Loucy (cell line): Measurements from ENCODE around the gene SLX9.
"Not testable (repeated sequence)": the region's sequence is repeated elsewhere in the genome, so short reads cannot be mapped to it uniquely, and the experiment has no call there.

Experiments
- H2AFZ ChIP-seq: fragments of 200-600 bp; sonication (generic); 2 replicates; pipeline ENCODE4 v1.6.0; 2016; ENCODE audit warnings: antibody characterized with exemption, mild to moderate bottlenecking, low read length, moderate library complexity
- H3F3A ChIP-seq: fragments of 200-600 bp; 2 replicates; pipeline ENCODE4 v1.6.0; 2016; ENCODE audit warnings: antibody characterized with exemption, low read depth, mild to moderate bottlenecking
- H3K27me3 ChIP-seq: fragments of 200-600 bp; sonication (generic); 2 replicates; pipeline ENCODE4 v1.6.1; 2014; ENCODE audit warnings: low read length, mild to moderate bottlenecking; ENCODE audit not compliant: insufficient read depth, poor library complexity, severe bottlenecking
- H3K36me3 ChIP-seq: fragments of 200-600 bp; sonication (generic); 2 replicates; pipeline ENCODE4 v1.6.1; 2016; ENCODE audit warnings: low read length; ENCODE audit not compliant: insufficient read depth
- H3K4me1 ChIP-seq: fragments of 200-600 bp; sonication (generic); 2 replicates; pipeline ENCODE4 v1.5.1; 2014; ENCODE audit warnings: low read length, mild to moderate bottlenecking; ENCODE audit not compliant: insufficient read depth, poor library complexity, severe bottlenecking
- H3K4me2 ChIP-seq: fragments of 200-600 bp; sonication (generic); 2 replicates; pipeline ENCODE4 v1.6.0; 2014; ENCODE audit warnings: antibody characterized with exemption, low read length, low read depth, mild to moderate bottlenecking; ENCODE audit not compliant: poor library complexity, severe bottlenecking
- H3K4me3 ChIP-seq: fragments of 200-600 bp; sonication (generic); 2 replicates; pipeline ENCODE4 v1.5.1; 2014; ENCODE audit warnings: low read length, mild to moderate bottlenecking, mixed read lengths; ENCODE audit not compliant: poor library complexity, severe bottlenecking
- H3K79me2 ChIP-seq: fragments of 200-600 bp; sonication (generic); 2 replicates; pipeline ENCODE4 v1.6.1; 2014; ENCODE audit warnings: low read length; ENCODE audit not compliant: insufficient read depth
- H3K9ac ChIP-seq: fragments of 200-600 bp; sonication (generic); 2 replicates; pipeline ENCODE4 v1.6.0; 2014; ENCODE audit warnings: mild to moderate bottlenecking, low read depth, low read length, moderate library complexity; ENCODE audit not compliant: poor library complexity, severe bottlenecking
- H3K9me2 ChIP-seq: fragments of 200-600 bp; sonication (generic); replicated peaks from 2 replicates; pipeline ENCODE4 v1.6.1; 2016; ENCODE audit warnings: low read depth, low read length, mixed read lengths
- H3K9me3 ChIP-seq: fragments of 200-600 bp; sonication (generic); 2 replicates; pipeline ENCODE4 v1.6.1; 2014; ENCODE audit warnings: mild to moderate bottlenecking, antibody characterized with exemption, low read length, low read depth; ENCODE audit not compliant: insufficient read depth
- H4K20me1 ChIP-seq: fragments of 200-600 bp; sonication (generic); 2 replicates; pipeline ENCODE4 v1.6.0; 2014; ENCODE audit warnings: antibody characterized with exemption, low read length, mild to moderate bottlenecking; ENCODE audit not compliant: insufficient read depth, poor library complexity, severe bottlenecking
- EZH2phosphoT487 ChIP-seq: fragments of 200-600 bp; IDR thresholded peaks from 2 replicates; pipeline ENCODE4 v1.6.1; 2018; ENCODE audit warnings: antibody characterized with exemption, mild to moderate bottlenecking, moderate library complexity, borderline replicate concordance
- TF ChIP-seq, protein P1 (sequence below): fragments of 200-600 bp; sonication (generic); conservative IDR thresholded peaks from 2 replicates; pipeline ENCODE4 v1.5.1; 2014; ENCODE audit warnings: mild to moderate bottlenecking, antibody characterized with exemption, low read length

Gene SLX9

DNA sequence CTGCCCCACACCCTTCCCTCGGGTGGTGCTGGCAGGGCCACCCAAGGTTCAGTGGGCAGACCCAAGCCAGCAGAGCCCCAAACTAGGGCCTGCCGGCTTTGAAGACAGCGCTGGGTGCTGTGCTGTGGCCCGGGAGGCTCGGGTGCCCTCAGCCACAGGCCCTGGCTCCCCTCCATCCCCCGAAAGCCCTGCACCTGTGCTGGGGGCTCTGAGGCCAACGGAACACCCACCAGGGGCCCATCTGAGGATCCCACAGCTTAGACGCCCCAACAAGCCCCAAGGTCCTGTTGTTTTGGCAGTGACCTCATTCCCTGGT is 27.7 kb upstream of the SLX9 start:
- Histone ChIP-seq H3F3A (0 out of 2 replicates have a peak, but pooled peaks cover 4% of the 10 kb centered on the region), H3K4me2 (peak overlapping the region; percentile 58), H4K20me1 (no peaks in the 10 kb centered on the region), H3K27me3 (no peaks in the 10 kb centered on the region), H3K4me1 (peaks cover 50% of the 10 kb centered on the region), H3K4me3 (peak overlapping the region; percentile 42), H3K79me2 (peaks cover 48% of the 10 kb centered on the region), H3K9ac (peak overlapping the region; percentile 47), H3K36me3 (peaks cover 7% of the 10 kb centered on the region; the same call in 1 of the 2 replicates), H2AFZ (no peak overlapping the region), H3K9me2 (no peaks in the 10 kb centered on the region), H3K9me3 (no peaks in the 10 kb centered on the region)
- TF ChIP-seq, protein P1, sequence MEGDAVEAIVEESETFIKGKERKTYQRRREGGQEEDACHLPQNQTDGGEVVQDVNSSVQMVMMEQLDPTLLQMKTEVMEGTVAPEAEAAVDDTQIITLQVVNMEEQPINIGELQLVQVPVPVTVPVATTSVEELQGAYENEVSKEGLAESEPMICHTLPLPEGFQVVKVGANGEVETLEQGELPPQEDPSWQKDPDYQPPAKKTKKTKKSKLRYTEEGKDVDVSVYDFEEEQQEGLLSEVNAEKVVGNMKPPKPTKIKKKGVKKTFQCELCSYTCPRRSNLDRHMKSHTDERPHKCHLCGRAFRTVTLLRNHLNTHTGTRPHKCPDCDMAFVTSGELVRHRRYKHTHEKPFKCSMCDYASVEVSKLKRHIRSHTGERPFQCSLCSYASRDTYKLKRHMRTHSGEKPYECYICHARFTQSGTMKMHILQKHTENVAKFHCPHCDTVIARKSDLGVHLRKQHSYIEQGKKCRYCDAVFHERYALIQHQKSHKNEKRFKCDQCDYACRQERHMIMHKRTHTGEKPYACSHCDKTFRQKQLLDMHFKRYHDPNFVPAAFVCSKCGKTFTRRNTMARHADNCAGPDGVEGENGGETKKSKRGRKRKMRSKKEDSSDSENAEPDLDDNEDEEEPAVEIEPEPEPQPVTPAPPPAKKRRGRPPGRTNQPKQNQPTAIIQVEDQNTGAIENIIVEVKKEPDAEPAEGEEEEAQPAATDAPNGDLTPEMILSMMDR: no peak
- TF ChIP-seq EZH2phosphoT487: no peak

DNA sequence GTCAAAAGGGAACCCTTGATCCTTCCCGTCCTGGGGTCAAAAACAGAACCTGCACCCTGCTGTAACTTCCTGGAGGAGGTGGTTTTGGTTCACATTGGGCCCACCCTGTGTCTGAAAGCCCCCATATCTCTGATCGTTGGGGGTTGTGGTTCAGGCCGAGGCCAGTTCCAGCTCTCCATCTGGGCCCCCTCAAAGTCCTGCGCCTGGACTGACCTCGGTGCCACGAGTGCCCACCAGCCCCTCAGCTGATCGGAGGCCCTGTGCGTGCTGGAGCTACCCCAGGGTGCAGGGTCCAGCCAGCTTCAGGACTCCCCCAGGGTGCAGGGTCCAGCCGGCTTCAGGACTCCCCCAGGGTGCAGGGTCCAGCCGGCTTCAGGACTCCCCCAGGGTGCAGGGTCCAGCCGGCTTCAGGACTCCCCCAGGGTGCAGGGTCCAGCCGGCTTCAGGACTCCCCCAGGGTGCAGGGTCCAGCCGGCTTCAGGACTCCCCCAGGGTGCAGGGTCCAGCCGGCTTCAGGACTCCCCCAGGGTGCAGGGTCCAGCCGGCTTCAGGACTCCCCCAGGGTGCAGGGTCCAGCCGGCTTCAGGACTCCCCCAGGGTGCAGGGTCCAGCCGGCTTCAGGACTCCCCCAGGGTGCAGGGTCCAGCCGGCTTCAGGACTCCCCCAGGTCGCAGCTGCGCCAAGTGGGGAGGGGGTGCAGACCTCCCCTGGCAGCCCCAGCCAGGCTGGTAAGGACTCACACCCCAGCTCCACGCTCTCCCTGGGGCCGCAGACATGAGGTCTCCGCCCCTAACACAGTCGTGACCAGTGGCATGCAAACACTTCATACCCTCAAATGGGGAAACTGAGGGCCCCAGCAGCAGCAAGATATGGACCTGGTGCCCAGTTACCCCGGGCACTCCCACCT is 27.1 kb upstream of the SLX9 start:
- H3K27me3 ChIP-seq, H2AFZ ChIP-seq, H3K9me3 ChIP-seq, H3K9me2 ChIP-seq, H4K20me1 ChIP-seq, H3F3A ChIP-seq, H3K36me3 ChIP-seq: not testable (repeated sequence)
- peak overlapping the region; percentile 67 for H3K9ac ChIP-seq
- peak overlapping the region; percentile 78 for H3K4me2 ChIP-seq
- H3K79me2 ChIP-seq: peaks cover 55% of the 10 kb centered on the region
- peaks cover 56% of the 10 kb centered on the region for H3K4me1 ChIP-seq
- H3K4me3 ChIP-seq: peak overlapping the region; percentile 58

DNA sequence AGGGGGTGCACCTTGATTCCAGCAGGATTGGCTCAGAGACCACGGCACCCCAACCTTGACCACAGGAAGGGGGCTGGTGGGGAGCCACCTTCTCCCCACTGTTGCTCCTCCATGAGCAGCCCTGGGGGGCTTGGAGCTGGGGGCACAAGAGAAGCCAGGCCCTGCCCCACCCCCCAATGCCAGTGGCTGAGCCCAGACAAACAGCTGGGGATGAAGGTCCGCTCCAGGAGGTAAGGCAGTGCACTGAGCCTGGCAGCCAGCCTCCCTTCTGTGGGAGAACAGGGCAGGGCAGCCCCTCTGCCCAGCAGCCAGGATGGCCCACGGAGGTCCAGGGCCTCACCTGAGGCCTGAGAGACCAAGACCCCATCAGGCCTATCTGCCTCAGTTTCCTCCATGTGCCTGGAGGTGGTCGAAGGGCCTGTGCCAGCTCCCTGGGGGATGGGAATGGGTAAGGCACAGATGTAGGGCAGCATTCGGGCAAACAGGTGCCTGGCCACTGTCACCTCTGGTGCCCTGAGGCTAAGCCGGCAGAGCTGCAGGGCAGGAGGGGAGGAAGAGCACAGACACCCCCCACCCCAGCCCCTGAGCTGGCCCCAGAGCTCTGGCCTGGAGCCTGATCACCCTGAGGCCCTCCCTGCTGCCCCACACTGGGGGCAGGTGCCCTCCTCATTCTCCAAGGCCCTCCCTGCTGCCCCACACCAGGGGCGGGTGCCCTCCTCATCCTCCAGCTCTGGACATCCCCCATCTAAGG is 26.2 kb upstream of the SLX9 start:
- peak overlapping the region; percentile 78 for H3K4me2 ChIP-seq
- TF ChIP-seq, protein P1: no peak
- no peak for TF ChIP-seq EZH2phosphoT487
- peak overlapping the region; percentile 58 for H3K4me3 ChIP-seq
- no peak overlapping the region for H2AFZ ChIP-seq
- no peaks in the 10 kb centered on the region for H3K9me3 ChIP-seq
- H3K36me3 ChIP-seq: peaks cover 7% of the 10 kb centered on the region; the same call in 1 of the 2 replicates
- no peaks in the 10 kb centered on the region for H3K27me3 ChIP-seq
- H4K20me1 ChIP-seq: peaks cover 4% of the 10 kb centered on the region
- 0 out of 2 replicates have a peak, but pooled peaks cover 4% of the 10 kb centered on the region for H3F3A ChIP-seq
- H3K9ac ChIP-seq: peak overlapping the region; percentile 67
- H3K4me1 ChIP-seq: peaks cover 57% of the 10 kb centered on the region
- H3K9me2 ChIP-seq: no peaks in the 10 kb centered on the region
- H3K79me2 ChIP-seq: peaks cover 63% of the 10 kb centered on the region
